WI38 (cell line): ENCODE measurements around the gene KCNJ6.
"Not testable (repeated sequence)": the region's sequence is repeated elsewhere in the genome, so short reads cannot be mapped to it uniquely, and the experiment has no call there.

Source experiments
- H3K4me3 ChIP-seq: 2 replicates; pipeline ENCODE4 v1.5.1; 2011; ENCODE audit warnings: low read depth, mild to moderate bottlenecking, control low read depth, low read length
- CTCF ChIP-seq: IDR thresholded peaks from 2 replicates; pipeline ENCODE4 v1.5.1; 2012; ENCODE audit warnings: low read depth, mild to moderate bottlenecking, control low read depth, low read length

The KCNJ6 gene

GRCh38 chr21:37645848-37646247 is 270.4 kb downstream of the KCNJ6 start:
- TF ChIP-seq CTCF: no peak
- no peak overlapping the region for H3K4me3 ChIP-seq

DNA sequence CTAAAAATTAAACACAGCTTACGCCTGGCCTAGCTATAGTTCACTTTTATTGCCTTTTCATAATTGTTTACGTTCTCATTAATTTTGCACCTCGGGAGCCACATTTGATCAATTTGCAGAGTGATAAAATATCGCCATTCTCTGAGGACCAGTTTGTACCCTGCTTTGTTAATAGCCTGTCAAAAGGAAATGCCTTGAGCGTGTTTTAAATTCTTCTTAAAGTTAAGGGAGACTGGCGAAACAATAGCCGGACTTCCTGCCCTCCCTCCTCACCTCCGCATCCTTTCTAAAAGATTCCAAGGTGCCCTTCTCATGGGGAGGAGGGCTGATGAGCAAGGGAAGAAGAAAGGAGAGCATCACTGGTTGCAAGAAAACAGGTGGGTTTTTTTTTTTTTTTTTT is 271.6 kb downstream of the KCNJ6 start:
- no peak for TF ChIP-seq CTCF
- H3K4me3 ChIP-seq: no peak overlapping the region

GRCh38 chr21:37643862-37644261 is 272.4 kb downstream of the KCNJ6 start:
- H3K4me3 ChIP-seq: not testable (repeated sequence)

DNA sequence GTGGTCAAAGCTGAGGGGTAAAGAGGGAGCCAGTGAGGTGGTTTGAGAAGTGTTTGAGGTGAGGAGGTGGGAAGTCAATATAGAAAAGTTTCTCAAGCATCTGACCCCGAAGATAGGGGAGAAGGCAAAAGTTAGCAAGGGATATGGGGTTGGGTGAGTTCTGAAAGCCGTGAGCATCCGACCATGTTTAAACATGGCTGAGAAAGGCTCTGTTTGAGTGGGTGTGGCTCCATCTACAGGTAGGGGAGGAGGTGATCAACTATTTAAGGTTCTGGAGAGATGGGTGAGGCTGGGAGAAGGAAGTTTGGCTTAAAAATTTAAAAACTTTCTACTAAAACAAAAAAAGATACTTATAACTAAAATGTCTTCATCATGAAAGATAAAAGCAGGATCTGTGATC is 273.8 kb downstream of the KCNJ6 start:
- TF ChIP-seq CTCF: no peak
- no peak overlapping the region for H3K4me3 ChIP-seq

- TF ChIP-seq CTCF: no peak
- no peak overlapping the region for H3K4me3 ChIP-seq
These were observed 276.5 kb downstream of the KCNJ6 start for GRCh38 chr21:37639756-37640155.

GRCh38 chr21:37636152-37636860 is 280.0 kb downstream of the KCNJ6 start:
- TF ChIP-seq CTCF: no peak
- no peak overlapping the region for H3K4me3 ChIP-seq

- H3K4me3 ChIP-seq: no peak overlapping the region
These were observed 284.7 kb downstream of the KCNJ6 start for GRCh38 chr21:37631319-37632117.

More at GRCh38 chr21:37631319-37632117, 284.7 kb downstream of the KCNJ6 start:
- no peak for TF ChIP-seq CTCF
